Endothelial cell (in vitro differentiated cells): ENCODE results near the gene AMBP. TPM values are rescaled to one million over a fixed set of nuclear protein-coding genes. Genes with fewer than 3 reads are reported as not detected.
A peak's percentile ranks its signal among the peaks of the same experiment; 100 is the strongest.

Source experiments
- DNase-seq: peaks from one replicate; pipeline ENCODE4 v3.0.0; 2021; ENCODE audit warnings: low spot score
- H3K27ac Mint-ChIP-seq: one replicate; pipeline ENCODE4 v1.8.0; 2021; ENCODE audit warnings: mixed read lengths, inconsistent platforms; ENCODE audit not compliant: unreplicated experiment
- H3K27me3 Mint-ChIP-seq: one replicate; pipeline ENCODE4 v1.8.0; 2021; ENCODE audit warnings: mild to moderate bottlenecking, moderate library complexity, mixed read lengths, inconsistent platforms; ENCODE audit not compliant: unreplicated experiment
- H3K36me3 Mint-ChIP-seq: one replicate; pipeline ENCODE4 v1.8.0; 2021; ENCODE audit warnings: mild to moderate bottlenecking, low read depth, mixed read lengths, inconsistent platforms; ENCODE audit not compliant: unreplicated experiment
- H3K4me1 Mint-ChIP-seq: one replicate; pipeline ENCODE4 v1.8.0; 2021; ENCODE audit warnings: mild to moderate bottlenecking, mixed read lengths, inconsistent platforms; ENCODE audit not compliant: unreplicated experiment
- H3K4me3 Mint-ChIP-seq: one replicate; pipeline ENCODE4 v1.8.0; 2021; ENCODE audit warnings: mild to moderate bottlenecking, mixed read lengths, inconsistent platforms; ENCODE audit not compliant: unreplicated experiment
- H3K9me3 Mint-ChIP-seq: one replicate; pipeline ENCODE4 v1.8.0; 2021; ENCODE audit warnings: mixed read lengths, inconsistent platforms; ENCODE audit not compliant: unreplicated experiment
- CTCF ChIP-seq: fragments of 200-600 bp; sonication (generic); IDR thresholded peaks from one replicate; pipeline ENCODE4 v1.5.0; 2021; ENCODE audit warnings: antibody characterized with exemption; ENCODE audit not compliant: unreplicated experiment
- total RNA-seq: library from RNA; stranded (reverse); fragmentation: NEBNext Ultra II Directional; extraction: Animal tissue kit (Norgen Biotek cat#: 25700); gene quantifications from one replicate; pipeline ENCODE4 v1.2.1, GENCODE V29; 2021; ENCODE audit not compliant: unreplicated experiment

The AMBP gene
- total RNA-seq, 1 donor from 2014 or later = not detected

- Mint-ChIP-seq H3K27me3 (peaks cover 7% of the 10 kb centered on the region), H3K4me1 (no peaks in the 10 kb centered on the region), H3K4me3 (no peak overlapping the region), H3K27ac (no peak overlapping the region), H3K9me3 (no peaks in the 10 kb centered on the region), H3K36me3 (no peaks in the 10 kb centered on the region)
- DNase-seq = peak; percentile 90
- peak; percentile 96 for TF ChIP-seq CTCF
These were observed 4.1 kb upstream of the AMBP start for GRCh38 chr9:114082017-114082762.

DNA sequence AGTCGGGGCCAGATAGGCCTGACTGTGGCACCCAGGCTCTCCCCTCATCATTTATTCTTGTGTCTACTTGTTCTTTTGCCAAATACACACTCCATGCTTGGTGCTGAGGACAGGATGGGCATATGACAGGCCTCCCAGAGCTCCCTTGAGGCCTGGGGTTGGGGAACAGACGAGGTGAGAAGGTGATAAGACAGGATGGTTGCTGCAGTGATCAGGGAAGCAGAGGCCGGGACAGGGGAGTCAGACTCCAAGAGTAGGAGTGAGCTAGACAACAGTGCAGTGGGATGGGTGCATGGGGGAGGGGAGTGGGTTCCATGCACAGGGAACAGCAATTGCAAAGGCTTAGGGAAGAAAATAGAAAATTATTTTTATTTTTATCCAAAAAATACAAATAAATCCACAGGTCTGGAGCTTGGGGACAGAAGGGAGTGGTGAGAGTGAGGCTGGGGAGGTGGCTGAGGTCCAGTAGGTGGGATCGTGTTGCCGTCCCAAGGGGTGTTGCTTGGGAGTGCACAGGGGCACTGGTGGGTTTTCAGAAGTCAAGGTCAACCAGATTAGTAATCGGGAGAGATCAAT lies 3.4 kb upstream of the AMBP start:
- H3K4me3 Mint-ChIP-seq = no peak overlapping the region
- no peak for TF ChIP-seq CTCF
- peaks cover 7% of the 10 kb centered on the region for H3K27me3 Mint-ChIP-seq
- DNase-seq = no peak
- no peak overlapping the region for H3K27ac Mint-ChIP-seq
- H3K36me3 Mint-ChIP-seq = no peaks in the 10 kb centered on the region
- no peaks in the 10 kb centered on the region for H3K9me3 Mint-ChIP-seq
- no peaks in the 10 kb centered on the region for H3K4me1 Mint-ChIP-seq

DNA sequence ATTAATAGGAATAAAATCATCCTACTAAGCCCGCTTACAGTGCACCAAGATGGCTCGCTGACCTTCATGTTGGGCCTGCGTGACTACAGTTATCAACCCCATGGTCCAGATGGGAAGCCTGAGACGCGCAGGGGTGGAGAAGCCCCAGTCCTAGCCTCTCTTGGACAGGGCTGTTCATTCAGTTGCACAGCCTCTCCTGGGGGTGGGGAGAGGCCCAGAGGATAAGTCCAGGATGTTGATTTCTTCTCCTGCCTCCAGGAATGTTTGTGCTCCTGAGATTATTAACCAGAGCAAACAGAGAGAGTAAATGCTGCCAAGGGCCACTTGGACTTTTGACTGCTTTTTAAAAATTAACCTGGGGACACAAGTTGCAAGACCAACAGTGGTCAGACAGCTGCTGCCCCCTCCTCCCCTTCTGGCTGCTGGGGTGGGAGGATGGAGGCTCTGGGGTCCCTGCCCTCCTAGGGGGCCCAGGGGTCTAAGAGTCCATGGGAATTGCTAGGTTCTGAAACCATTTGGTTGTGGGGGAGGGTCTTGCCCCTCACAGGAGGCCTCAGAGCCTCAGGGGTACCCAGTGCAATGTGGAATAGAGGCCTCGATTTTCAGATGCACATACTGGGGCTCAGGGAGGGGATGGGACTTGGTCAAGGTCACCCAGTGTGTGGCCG lies 2.8 kb upstream of the AMBP start:
- H3K4me3 Mint-ChIP-seq = no peak overlapping the region
- peaks cover 7% of the 10 kb centered on the region for H3K27me3 Mint-ChIP-seq
- H3K36me3 Mint-ChIP-seq = no peaks in the 10 kb centered on the region
- DNase-seq = no peak
- TF ChIP-seq CTCF = no peak
- H3K9me3 Mint-ChIP-seq = no peaks in the 10 kb centered on the region
- no peak overlapping the region for H3K27ac Mint-ChIP-seq
- H3K4me1 Mint-ChIP-seq = no peaks in the 10 kb centered on the region

DNA sequence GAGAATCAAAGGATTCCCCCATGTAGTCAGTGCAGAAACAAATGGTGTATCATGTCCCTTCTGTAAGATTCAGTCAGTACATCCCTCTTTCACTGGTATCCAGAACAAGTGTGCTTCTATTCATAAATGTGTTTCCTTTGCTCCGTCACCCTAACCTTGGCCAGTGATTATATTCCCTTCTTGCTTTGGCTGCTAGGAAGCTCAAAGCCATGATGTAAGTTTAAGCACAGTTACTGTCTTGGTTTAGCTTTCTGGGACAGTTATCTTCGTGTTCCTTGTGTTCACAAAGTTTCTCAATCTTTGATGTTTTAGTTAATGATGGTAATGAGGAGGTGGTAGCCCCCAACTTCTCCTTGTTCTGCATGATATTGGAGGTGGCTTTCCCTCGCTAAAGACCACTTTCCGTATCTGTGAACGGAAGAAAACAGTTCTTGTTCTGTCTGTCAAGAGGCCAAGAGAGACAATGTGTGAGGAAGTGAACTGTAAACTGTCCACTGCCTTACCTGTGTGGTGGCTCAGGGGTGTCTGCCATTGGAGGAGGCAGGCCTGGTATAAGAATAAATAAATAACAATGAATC lies 2.2 kb upstream of the AMBP start:
- no peak overlapping the region for H3K27ac Mint-ChIP-seq
- peaks cover 9% of the 10 kb centered on the region for H3K27me3 Mint-ChIP-seq
- no peaks in the 10 kb centered on the region for H3K36me3 Mint-ChIP-seq
- no peaks in the 10 kb centered on the region for H3K9me3 Mint-ChIP-seq
- no peak for DNase-seq
- no peak overlapping the region for H3K4me3 Mint-ChIP-seq
- TF ChIP-seq CTCF = no peak
- H3K4me1 Mint-ChIP-seq = no peaks in the 10 kb centered on the region

DNA sequence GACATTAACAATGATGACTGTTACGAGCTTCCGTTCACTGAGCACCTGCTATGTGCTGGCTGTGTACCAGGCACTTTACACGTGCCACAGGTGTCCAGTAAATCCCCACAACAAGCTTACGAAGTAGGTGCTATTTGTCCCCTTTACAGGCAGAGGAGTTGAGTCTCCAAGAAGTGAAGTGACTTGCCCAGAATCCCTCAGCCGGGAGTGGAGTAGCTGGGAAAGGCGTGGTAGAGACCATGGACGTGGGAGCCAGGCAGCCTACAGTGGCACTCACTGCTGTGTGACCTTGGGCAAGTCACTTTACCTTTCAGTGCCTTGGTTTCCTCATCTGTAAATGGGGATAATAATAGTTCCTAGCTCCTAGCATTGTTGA lies 669 bp upstream of the AMBP start:
- Mint-ChIP-seq H3K4me3 (no peak overlapping the region), H3K36me3 (no peaks in the 10 kb centered on the region), H3K4me1 (no peaks in the 10 kb centered on the region), H3K9me3 (no peaks in the 10 kb centered on the region), H3K27ac (no peak overlapping the region), H3K27me3 (peaks cover 10% of the 10 kb centered on the region)
- TF ChIP-seq CTCF = no peak
- DNase-seq = no peak
